Germinal center (tissue), 1 donor: ENCODE data around the gene INSL3.
A peak's percentile ranks its signal among the peaks of the same experiment; 100 is the strongest.

Experiments
- DNase-seq: peaks from one replicate; pipeline ENCODE4 v3.0.0; 2012; ENCODE audit warnings: mixed read lengths, low spot score

The INSL3 gene

GRCh38 chr19:17846146-17846545 is 24.8 kb upstream of the INSL3 start:
- DNase-seq: no peak

GRCh38 chr19:17843908-17844490 is 22.7 kb upstream of the INSL3 start:
- no peak for DNase-seq

GRCh38 chr19:17843292-17843827 is 22.0 kb upstream of the INSL3 start:
- DNase-seq: no peak

GRCh38 chr19:17842663-17843291 is 21.5 kb upstream of the INSL3 start:
- no peak for DNase-seq

GRCh38 chr19:17841810-17842662 is 20.7 kb upstream of the INSL3 start:
- DNase-seq: peak; percentile 45

GRCh38 chr19:17841371-17841809 is 20.1 kb upstream of the INSL3 start:
- no peak for DNase-seq

- DNase-seq: no peak
Observed at GRCh38 chr19:17840019-17840418, 18.7 kb upstream of the INSL3 start.

- DNase-seq: no peak
Observed at GRCh38 chr19:17837972-17838371, 16.7 kb upstream of the INSL3 start.

- DNase-seq: no peak
Observed at GRCh38 chr19:17836530-17836929, 15.2 kb upstream of the INSL3 start.

- DNase-seq: no peak
Observed at GRCh38 chr19:17835182-17836006, 14.1 kb upstream of the INSL3 start.

GRCh38 chr19:17834350-17835181 is 13.2 kb upstream of the INSL3 start:
- DNase-seq: no peak

GRCh38 chr19:17832443-17833208 is 11.3 kb upstream of the INSL3 start:
- DNase-seq: no peak

- no peak for DNase-seq
Observed at GRCh38 chr19:17831419-17831888, 10.1 kb upstream of the INSL3 start.

- peak; percentile 62 for DNase-seq
Observed at GRCh38 chr19:17830567-17831418, 9.5 kb upstream of the INSL3 start.

- DNase-seq: no peak
Observed at GRCh38 chr19:17829855-17830566, 8.7 kb upstream of the INSL3 start.

GRCh38 chr19:17826508-17827056 is 5.3 kb upstream of the INSL3 start:
- DNase-seq: no peak

- no peak for DNase-seq
Observed at GRCh38 chr19:17824339-17824738, 3.0 kb upstream of the INSL3 start.
